ENCODE data around the gene CAPNS1.
"Not testable (repeated sequence)": the region's sequence is repeated elsewhere in the genome, so short reads cannot be mapped to it uniquely, and the experiment has no call there.

DNA sequence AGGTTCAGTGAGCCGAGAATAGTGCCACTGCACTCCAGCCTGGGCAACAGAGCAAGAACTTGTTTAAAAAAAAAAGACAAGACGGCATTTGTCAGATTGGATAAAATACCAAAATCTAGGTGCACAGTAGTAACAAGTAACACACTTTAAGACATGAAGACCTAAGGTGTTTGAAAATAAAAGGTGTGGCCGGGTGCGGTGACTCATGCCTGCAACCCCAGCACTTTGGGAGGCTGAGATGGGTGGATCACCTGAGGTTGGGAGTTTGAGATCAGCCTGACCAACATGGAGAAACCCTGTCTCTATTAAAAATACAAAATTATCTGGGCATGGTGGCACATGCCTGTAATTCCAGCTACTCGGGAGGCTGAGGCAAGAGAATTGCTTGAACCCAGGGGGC is 46.9 kb downstream of the CAPNS1 start:
- TF ChIP-seq POLR2A (IDR thresholded peaks at IDR 0.05), result not testable (repeated sequence)
- TF ChIP-seq, protein P1, sequence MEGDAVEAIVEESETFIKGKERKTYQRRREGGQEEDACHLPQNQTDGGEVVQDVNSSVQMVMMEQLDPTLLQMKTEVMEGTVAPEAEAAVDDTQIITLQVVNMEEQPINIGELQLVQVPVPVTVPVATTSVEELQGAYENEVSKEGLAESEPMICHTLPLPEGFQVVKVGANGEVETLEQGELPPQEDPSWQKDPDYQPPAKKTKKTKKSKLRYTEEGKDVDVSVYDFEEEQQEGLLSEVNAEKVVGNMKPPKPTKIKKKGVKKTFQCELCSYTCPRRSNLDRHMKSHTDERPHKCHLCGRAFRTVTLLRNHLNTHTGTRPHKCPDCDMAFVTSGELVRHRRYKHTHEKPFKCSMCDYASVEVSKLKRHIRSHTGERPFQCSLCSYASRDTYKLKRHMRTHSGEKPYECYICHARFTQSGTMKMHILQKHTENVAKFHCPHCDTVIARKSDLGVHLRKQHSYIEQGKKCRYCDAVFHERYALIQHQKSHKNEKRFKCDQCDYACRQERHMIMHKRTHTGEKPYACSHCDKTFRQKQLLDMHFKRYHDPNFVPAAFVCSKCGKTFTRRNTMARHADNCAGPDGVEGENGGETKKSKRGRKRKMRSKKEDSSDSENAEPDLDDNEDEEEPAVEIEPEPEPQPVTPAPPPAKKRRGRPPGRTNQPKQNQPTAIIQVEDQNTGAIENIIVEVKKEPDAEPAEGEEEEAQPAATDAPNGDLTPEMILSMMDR (IDR thresholded peaks at IDR 0.05), result not testable (repeated sequence)
